Caco-2 (cell line): ENCODE measurements around the gene PCDH15. TPM values are rescaled to one million over a fixed set of nuclear protein-coding genes. Genes with fewer than 3 reads are reported as not detected.

Experiments used
- BruUV-seq: library from RNA; stranded (reverse); fragments of 400-500 nt; replicated peaks from 2 replicates; lab custom pipeline; 2021; lab: Mats Ljungman, UMichigan
- CTCF ChIA-PET: fragments of 300-600 bp; sonication (Branson Sonifier 250); formaldehyde crosslinking; loops from one replicate; lab custom pipeline; 2022; ENCODE audit warnings: antibody characterized with exemption; lab: Charles Lee
- POLR2A ChIA-PET: fragments of 300-600 bp; sonication (Branson Sonifier 250); formaldehyde crosslinking; loops from one replicate; lab custom pipeline; 2022; ENCODE audit warnings: antibody characterized with exemption; lab: Charles Lee
- DNase-seq, 2 experiments: peaks; one replicate each; pipeline versions ENCODE4 v3.0.0 to v3.0.0-alpha.2; 2020 to 2022
- H3K27me3 ChIP-seq: replicated peaks from 2 replicates; pipeline ENCODE4 v1.6.0; 2011; ENCODE audit warnings: low read length; ENCODE audit not compliant: control insufficient read depth, insufficient read depth
- H3K36me3 ChIP-seq: 2 replicates; pipeline ENCODE4 v1.5.1; 2011; ENCODE audit warnings: low read length; ENCODE audit not compliant: control insufficient read depth, insufficient read depth
- H3K4me1 ChIP-seq: fragments of 250-450 bp; sonication (Bioruptor Pico); 2 replicates; pipeline ENCODE4 v1.5.1; 2020; ENCODE audit warnings: mild to moderate bottlenecking
- H3K4me3 ChIP-seq: 2 replicates; pipeline ENCODE4 v1.5.1; 2011; ENCODE audit warnings: low read depth, mild to moderate bottlenecking, control low read depth, low read length
- H3K9me3 ChIP-seq: fragments of 250-450 bp; sonication (Bioruptor Pico); 2 replicates; pipeline ENCODE4 v1.5.1; 2020; ENCODE audit warnings: mild to moderate bottlenecking, moderate library complexity
- H3K27ac Mint-ChIP-seq: one replicate; pipeline ENCODE4 v1.8.0; 2022; ENCODE audit warnings: mixed read lengths; ENCODE audit not compliant: unreplicated experiment
- H3K27me3 Mint-ChIP-seq: one replicate; pipeline ENCODE4 v1.8.0; 2022; ENCODE audit warnings: mixed read lengths; ENCODE audit not compliant: insufficient read depth, unreplicated experiment
- H3K36me3 Mint-ChIP-seq: one replicate; pipeline ENCODE4 v1.8.0; 2022; ENCODE audit warnings: mild to moderate bottlenecking, mixed read lengths; ENCODE audit not compliant: insufficient read depth, unreplicated experiment
- H3K4me1 Mint-ChIP-seq: one replicate; pipeline ENCODE4 v1.8.0; 2022; ENCODE audit warnings: low read depth, mixed read lengths; ENCODE audit not compliant: unreplicated experiment
- H3K4me3 Mint-ChIP-seq: one replicate; pipeline ENCODE4 v1.8.0; 2022; ENCODE audit warnings: mild to moderate bottlenecking, moderate library complexity, mixed read lengths; ENCODE audit not compliant: unreplicated experiment
- H3K9me3 Mint-ChIP-seq: one replicate; pipeline ENCODE4 v1.8.0; 2022; ENCODE audit warnings: mixed read lengths; ENCODE audit not compliant: unreplicated experiment
- intact Hi-C: fragments of 100-400 bp; cut with micrococcal nuclease; formaldehyde crosslinking; loops from one replicate; pipeline ENCODE4 v1.10.0; 2022; ENCODE audit not compliant: unreplicated experiment
- total RNA-seq: library from RNA; stranded (reverse); gene quantifications from 2 replicates; pipeline ENCODE4 v1.2.3, GENCODE V29; 2022
- TF ChIP-seq, protein P1 (sequence below), 2 experiments: fragments of 200-600 bp in 1 of 2; IDR thresholded peaks; 1 replicate in 1 of 2; 2 replicates in 1 of 2; pipeline versions ENCODE4 v1.5.1 to v1.8.0; 2011 to 2022; ENCODE audit warnings: antibody characterized with exemption in 1 of 2, control low read depth in 1 of 2, inconsistent platforms in 1 of 2, low read depth in 1 of 2, low read length in 1 of 2, mild to moderate bottlenecking in 1 of 2, moderate library complexity in 1 of 2; ENCODE audit not compliant: insufficient read depth in 1 of 2, severe bottlenecking in 1 of 2, unreplicated experiment in 1 of 2

Gene PCDH15
- total RNA-seq, 1 experiment from 2014 or later, result 0.02 TPM

DNA sequence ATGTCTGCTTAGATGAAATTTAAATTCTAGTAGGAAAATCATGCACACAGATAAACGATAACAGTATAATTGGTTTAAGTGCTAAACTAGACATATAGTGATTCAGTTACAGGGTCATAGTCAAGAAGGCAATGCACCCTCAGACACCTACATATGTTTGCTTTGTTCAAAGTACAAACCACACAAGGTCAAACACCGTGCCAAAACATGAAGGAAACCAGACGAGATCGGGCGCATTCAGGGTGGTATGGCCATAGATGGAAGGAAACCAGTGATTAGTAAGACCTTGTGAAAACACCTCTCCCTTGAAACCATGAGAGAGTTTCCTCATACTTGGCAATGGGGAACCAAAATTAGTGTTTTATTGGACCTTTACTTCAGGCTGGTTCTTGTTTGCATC, 906.9 kb downstream of the PCDH15 start:
- Mint-ChIP-seq H3K36me3 (no peaks in the 10 kb centered on the region), H3K27ac (no peak overlapping the region), H3K9me3 (no peaks in the 10 kb centered on the region), H3K4me3 (no peak overlapping the region), H3K27me3 (no peaks in the 10 kb centered on the region), H3K4me1 (peaks cover 4% of the 10 kb centered on the region)
- H3K4me1 ChIP-seq, result peaks cover 5% of the 10 kb centered on the region
- H3K27me3 ChIP-seq, result no peaks in the 10 kb centered on the region
- no peak for DNase-seq
- CTCF ChIA-PET, result no interaction called here
- H3K36me3 ChIP-seq, result no peaks in the 10 kb centered on the region
- no peak overlapping the region for H3K4me3 ChIP-seq
- intact Hi-C loops, result no loop called here
- TF ChIP-seq, protein P1, sequence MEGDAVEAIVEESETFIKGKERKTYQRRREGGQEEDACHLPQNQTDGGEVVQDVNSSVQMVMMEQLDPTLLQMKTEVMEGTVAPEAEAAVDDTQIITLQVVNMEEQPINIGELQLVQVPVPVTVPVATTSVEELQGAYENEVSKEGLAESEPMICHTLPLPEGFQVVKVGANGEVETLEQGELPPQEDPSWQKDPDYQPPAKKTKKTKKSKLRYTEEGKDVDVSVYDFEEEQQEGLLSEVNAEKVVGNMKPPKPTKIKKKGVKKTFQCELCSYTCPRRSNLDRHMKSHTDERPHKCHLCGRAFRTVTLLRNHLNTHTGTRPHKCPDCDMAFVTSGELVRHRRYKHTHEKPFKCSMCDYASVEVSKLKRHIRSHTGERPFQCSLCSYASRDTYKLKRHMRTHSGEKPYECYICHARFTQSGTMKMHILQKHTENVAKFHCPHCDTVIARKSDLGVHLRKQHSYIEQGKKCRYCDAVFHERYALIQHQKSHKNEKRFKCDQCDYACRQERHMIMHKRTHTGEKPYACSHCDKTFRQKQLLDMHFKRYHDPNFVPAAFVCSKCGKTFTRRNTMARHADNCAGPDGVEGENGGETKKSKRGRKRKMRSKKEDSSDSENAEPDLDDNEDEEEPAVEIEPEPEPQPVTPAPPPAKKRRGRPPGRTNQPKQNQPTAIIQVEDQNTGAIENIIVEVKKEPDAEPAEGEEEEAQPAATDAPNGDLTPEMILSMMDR (IDR thresholded peaks at IDR 0.05; ENCODE audit: insufficient read depth in 1 of 2, low read depth in 1 of 2, low read length in 1 of 2, severe bottlenecking in 1 of 2, unreplicated experiment in 1 of 2), result no peak
- POLR2A ChIA-PET, result no interaction called here
- no peaks in the 10 kb centered on the region for H3K9me3 ChIP-seq
- BruUV-seq, result no TSS peak

DNA sequence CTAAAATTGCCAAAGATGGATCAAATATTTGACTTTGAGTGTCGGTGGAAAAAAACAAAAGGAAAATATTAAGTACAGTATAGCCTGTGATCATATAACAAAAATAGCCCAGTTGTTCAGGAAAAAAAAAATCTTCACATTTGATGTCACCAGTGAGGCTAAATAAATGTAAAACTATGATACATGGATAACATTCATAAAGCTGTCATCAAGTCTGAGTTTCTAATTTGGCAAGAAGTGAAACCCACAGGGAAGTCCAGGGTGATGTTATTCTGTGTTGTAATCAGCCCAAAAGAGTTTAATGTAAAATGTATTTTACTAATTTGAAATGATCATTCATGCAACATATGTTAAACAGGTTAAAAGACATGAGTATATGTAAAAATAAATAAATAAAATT, 908.0 kb downstream of the PCDH15 start:
- Mint-ChIP-seq H3K27me3 (no peaks in the 10 kb centered on the region), H3K27ac (no peak overlapping the region), H3K9me3 (no peaks in the 10 kb centered on the region), H3K4me3 (no peak overlapping the region), H3K4me1 (peaks cover 4% of the 10 kb centered on the region), H3K36me3 (no peaks in the 10 kb centered on the region)
- CTCF ChIA-PET, result no interaction called here
- no TSS peak for BruUV-seq
- Histone ChIP-seq H3K9me3 (no peaks in the 10 kb centered on the region), H3K4me1 (no peaks in the 10 kb centered on the region), H3K36me3 (no peaks in the 10 kb centered on the region), H3K4me3 (no peak overlapping the region), H3K27me3 (no peaks in the 10 kb centered on the region)
- TF ChIP-seq, protein P1 (IDR thresholded peaks at IDR 0.05; ENCODE audit: insufficient read depth in 1 of 2, low read depth in 1 of 2, low read length in 1 of 2, severe bottlenecking in 1 of 2, unreplicated experiment in 1 of 2), result no peak
- no peak for DNase-seq
- POLR2A ChIA-PET, result no interaction called here
- intact Hi-C loops, result no loop called here

DNA sequence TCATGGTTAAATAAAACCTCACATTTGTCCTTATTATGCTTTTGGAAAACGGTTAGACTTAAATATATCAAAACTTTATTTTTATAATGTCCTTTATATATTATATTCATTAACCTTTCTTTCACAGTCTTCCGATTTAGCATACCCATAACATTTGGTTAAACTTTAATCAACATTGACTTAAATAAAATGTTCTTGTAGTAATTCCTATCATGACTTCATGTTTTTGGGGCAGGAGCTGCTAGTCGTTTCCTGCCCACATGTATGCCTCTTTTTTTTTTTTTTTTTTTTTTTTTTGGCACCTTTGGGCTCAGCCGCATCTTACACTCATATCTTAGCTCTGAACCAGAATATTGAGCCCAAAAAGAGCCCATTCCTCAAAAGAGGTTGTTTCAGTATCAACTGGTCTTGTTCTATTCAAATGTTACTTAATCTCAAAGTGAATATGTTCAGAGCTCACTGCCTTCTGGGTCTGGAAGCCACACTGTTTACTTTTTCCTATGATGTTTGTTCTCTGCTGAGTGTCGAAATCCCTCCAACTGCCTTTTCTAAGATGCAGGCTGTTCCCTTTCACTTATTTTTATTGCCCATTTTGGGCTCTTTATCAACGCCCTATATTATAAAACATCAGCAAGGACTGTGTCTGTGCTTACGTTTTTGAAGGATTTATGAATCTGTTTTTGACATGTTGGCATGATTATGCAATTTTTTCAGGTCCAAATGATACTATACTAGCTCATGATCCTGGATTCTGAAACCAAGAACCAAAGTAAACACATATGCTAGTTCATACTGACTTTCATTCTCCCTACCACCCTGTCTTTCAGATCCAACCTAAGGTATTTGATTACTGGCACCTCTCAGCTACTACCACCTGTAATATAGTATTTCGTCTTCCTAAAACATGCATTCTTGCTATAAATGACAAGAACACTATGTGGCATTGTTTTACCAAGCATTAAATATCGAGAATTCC, 914.4 kb downstream of the PCDH15 start:
- peaks cover 20% of the 10 kb centered on the region for H3K4me1 Mint-ChIP-seq
- peak overlapping the region; percentile 37 for H3K27ac Mint-ChIP-seq
- BruUV-seq, result no TSS peak
- CTCF ChIA-PET, result interaction anchor here (0.6 to 1.0 kb wide), 3 partner anchors 32 to 117 kb away, joined by 3 to 9 read pairs (median 3); no protein-coding TSS in a partner anchor
- POLR2A ChIA-PET, result no interaction called here
- Histone ChIP-seq H3K27me3 (no peaks in the 10 kb centered on the region), H3K36me3 (no peaks in the 10 kb centered on the region), H3K4me3 (no peak overlapping the region), H3K4me1 (peaks cover 5% of the 10 kb centered on the region), H3K9me3 (no peaks in the 10 kb centered on the region)
- peak overlapping the region; percentile 54 for H3K4me3 Mint-ChIP-seq
- H3K9me3 Mint-ChIP-seq, result no peaks in the 10 kb centered on the region
- peak in 1 of 2 experiments; percentile 62 for DNase-seq
- no peaks in the 10 kb centered on the region for H3K27me3 Mint-ChIP-seq
- H3K36me3 Mint-ChIP-seq, result no peaks in the 10 kb centered on the region
- TF ChIP-seq, protein P1 (IDR thresholded peaks at IDR 0.05; ENCODE audit: insufficient read depth in 1 of 2, low read depth in 1 of 2, low read length in 1 of 2, severe bottlenecking in 1 of 2, unreplicated experiment in 1 of 2), result no peak
- intact Hi-C loops, result loop anchor here (1.0 kb wide), 1 partner anchor 17 kb away; no protein-coding TSS in a partner anchor
